ENCODE data around the gene VPS36. TPM values are rescaled to one million over a fixed set of nuclear protein-coding genes. Genes with fewer than 3 reads are reported as not detected.

VPS36 gene
- total RNA-seq, 1 experiment from 2014 or later: 19.2 TPM

DNA sequence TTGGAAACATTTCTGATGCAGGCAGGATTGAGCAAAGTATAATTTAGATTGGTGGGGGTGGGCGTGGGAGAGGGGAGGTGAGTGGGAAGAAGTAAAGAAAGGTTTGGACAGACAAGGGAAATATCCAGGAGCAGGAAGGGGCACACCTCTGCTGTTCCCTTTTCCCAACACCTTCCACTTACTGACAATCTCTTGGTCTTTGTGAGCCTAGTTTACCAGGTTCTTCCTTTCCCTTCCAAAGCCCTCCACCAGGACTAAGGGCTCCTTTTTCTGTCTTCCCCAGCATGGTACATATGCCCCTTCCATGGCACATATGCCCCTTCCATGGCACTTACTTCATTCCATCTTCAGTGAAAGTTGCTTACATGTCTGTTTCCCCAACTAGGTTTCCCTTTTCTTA lies 38.3 kb downstream of the VPS36 start (continued):
- TF ChIP-seq, protein P1, sequence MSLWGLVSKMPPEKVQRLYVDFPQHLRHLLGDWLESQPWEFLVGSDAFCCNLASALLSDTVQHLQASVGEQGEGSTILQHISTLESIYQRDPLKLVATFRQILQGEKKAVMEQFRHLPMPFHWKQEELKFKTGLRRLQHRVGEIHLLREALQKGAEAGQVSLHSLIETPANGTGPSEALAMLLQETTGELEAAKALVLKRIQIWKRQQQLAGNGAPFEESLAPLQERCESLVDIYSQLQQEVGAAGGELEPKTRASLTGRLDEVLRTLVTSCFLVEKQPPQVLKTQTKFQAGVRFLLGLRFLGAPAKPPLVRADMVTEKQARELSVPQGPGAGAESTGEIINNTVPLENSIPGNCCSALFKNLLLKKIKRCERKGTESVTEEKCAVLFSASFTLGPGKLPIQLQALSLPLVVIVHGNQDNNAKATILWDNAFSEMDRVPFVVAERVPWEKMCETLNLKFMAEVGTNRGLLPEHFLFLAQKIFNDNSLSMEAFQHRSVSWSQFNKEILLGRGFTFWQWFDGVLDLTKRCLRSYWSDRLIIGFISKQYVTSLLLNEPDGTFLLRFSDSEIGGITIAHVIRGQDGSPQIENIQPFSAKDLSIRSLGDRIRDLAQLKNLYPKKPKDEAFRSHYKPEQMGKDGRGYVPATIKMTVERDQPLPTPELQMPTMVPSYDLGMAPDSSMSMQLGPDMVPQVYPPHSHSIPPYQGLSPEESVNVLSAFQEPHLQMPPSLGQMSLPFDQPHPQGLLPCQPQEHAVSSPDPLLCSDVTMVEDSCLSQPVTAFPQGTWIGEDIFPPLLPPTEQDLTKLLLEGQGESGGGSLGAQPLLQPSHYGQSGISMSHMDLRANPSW (CRISPR knock-in tag; conservative IDR thresholded peaks at IDR 0.05; ENCODE audit: low read depth): no peak
- TF ChIP-seq NFE2L1 (CRISPR knock-in tag; IDR thresholded peaks at IDR 0.05): no peak
- TF ChIP-seq ZNF263 (CRISPR knock-in tag; IDR thresholded peaks at IDR 0.05; ENCODE audit: low read depth): no peak
- TF ChIP-seq ZNF532 (CRISPR knock-in tag; IDR thresholded peaks at IDR 0.05; ENCODE audit: borderline replicate concordance): no peak

GRCh38 chr13:52411629-52412028 lies 38.8 kb downstream of the VPS36 start:
- Mint-ChIP-seq H3K4me1 (no peaks in the 10 kb centered on the region), H3K27me3 (ENCODE audit: low read depth) (peaks cover 10% of the 10 kb centered on the region), H3K27ac (no peak overlapping the region), H3K9me3 (no peaks in the 10 kb centered on the region), H3K36me3 (peaks cover 10% of the 10 kb centered on the region), H3K4me3 (no peak overlapping the region)
- CTCF ChIA-PET: no interaction called here
- ATAC-seq (no peak), DNase-seq (ENCODE audit: low spot score) (no peak)
- no peak for TF ChIP-seq TCF7 (CRISPR knock-in tag; IDR thresholded peaks at IDR 0.05; ENCODE audit: low read depth)
- no peak for TF ChIP-seq ELF4 (CRISPR knock-in tag; IDR thresholded peaks at IDR 0.05; ENCODE audit: low read depth)
- no peak for TF ChIP-seq GTF2I (CRISPR knock-in tag; conservative IDR thresholded peaks at IDR 0.05)
- no peak for TF ChIP-seq NR3C1 (CRISPR knock-in tag; conservative IDR thresholded peaks at IDR 0.05; ENCODE audit: low read depth)
- TF ChIP-seq ZNF219 (CRISPR knock-in tag; IDR thresholded peaks at IDR 0.05; ENCODE audit: borderline replicate concordance): no peak
- TF ChIP-seq, protein P2, sequence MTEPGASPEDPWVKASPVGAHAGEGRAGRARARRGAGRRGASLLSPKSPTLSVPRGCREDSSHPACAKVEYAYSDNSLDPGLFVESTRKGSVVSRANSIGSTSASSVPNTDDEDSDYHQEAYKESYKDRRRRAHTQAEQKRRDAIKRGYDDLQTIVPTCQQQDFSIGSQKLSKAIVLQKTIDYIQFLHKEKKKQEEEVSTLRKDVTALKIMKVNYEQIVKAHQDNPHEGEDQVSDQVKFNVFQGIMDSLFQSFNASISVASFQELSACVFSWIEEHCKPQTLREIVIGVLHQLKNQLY (CRISPR knock-in tag; IDR thresholded peaks at IDR 0.05): no peak
- TF ChIP-seq PRRX2 (CRISPR knock-in tag; IDR thresholded peaks at IDR 0.05): no peak
- no peak for TF ChIP-seq SOX15 (CRISPR knock-in tag; IDR thresholded peaks at IDR 0.05)
- TF ChIP-seq CREM (CRISPR knock-in tag; IDR thresholded peaks at IDR 0.05): no peak
- no peak for TF ChIP-seq SMAD4 (CRISPR knock-in tag; IDR thresholded peaks at IDR 0.05)
- no peak for TF ChIP-seq ZMAT4 (CRISPR knock-in tag; IDR thresholded peaks at IDR 0.05)
- TF ChIP-seq RORB (CRISPR knock-in tag; IDR thresholded peaks at IDR 0.05): no peak
- no peak for TF ChIP-seq GABPB1 (CRISPR knock-in tag; IDR thresholded peaks at IDR 0.05)
- TF ChIP-seq, protein P3, sequence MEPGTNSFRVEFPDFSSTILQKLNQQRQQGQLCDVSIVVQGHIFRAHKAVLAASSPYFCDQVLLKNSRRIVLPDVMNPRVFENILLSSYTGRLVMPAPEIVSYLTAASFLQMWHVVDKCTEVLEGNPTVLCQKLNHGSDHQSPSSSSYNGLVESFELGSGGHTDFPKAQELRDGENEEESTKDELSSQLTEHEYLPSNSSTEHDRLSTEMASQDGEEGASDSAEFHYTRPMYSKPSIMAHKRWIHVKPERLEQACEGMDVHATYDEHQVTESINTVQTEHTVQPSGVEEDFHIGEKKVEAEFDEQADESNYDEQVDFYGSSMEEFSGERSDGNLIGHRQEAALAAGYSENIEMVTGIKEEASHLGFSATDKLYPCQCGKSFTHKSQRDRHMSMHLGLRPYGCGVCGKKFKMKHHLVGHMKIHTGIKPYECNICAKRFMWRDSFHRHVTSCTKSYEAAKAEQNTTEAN (CRISPR knock-in tag; IDR thresholded peaks at IDR 0.05): no peak
- TF ChIP-seq IRF1 (CRISPR knock-in tag; IDR thresholded peaks at IDR 0.05): no peak
- TF ChIP-seq, protein P4, sequence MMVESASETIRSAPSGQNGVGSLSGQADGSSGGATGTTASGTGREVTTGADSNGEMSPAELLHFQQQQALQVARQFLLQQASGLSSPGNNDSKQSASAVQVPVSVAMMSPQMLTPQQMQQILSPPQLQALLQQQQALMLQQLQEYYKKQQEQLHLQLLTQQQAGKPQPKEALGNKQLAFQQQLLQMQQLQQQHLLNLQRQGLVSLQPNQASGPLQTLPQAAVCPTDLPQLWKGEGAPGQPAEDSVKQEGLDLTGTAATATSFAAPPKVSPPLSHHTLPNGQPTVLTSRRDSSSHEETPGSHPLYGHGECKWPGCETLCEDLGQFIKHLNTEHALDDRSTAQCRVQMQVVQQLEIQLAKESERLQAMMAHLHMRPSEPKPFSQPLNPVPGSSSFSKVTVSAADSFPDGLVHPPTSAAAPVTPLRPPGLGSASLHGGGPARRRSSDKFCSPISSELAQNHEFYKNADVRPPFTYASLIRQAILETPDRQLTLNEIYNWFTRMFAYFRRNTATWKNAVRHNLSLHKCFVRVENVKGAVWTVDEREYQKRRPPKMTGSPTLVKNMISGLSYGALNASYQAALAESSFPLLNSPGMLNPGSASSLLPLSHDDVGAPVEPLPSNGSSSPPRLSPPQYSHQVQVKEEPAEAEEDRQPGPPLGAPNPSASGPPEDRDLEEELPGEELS (CRISPR knock-in tag; IDR thresholded peaks at IDR 0.05): no peak
- no peak for TF ChIP-seq KAT7 (CRISPR knock-in tag; IDR thresholded peaks at IDR 0.05; ENCODE audit: borderline replicate concordance)
- TF ChIP-seq RELA (CRISPR knock-in tag; IDR thresholded peaks at IDR 0.05; ENCODE audit: borderline replicate concordance): no peak
- POLR2A ChIA-PET: no interaction called here

All from WTC11 (cell line).